GM19099 (cell line): ENCODE data around the gene FAM13B.

Source experiments
- POLR2A ChIP-seq: IDR thresholded peaks from 3 replicates; pipeline ENCODE4 v1.6.1; 2011; ENCODE audit warnings: low read depth; ENCODE audit not compliant: insufficient read length; ENCODE audit errors: extremely low read depth

The FAM13B gene

GRCh38 chr5:137997726-137998213 is 35.1 kb downstream of the FAM13B start:
- TF ChIP-seq POLR2A = no peak

GRCh38 chr5:137995749-137996128 is 37.1 kb downstream of the FAM13B start:
- TF ChIP-seq POLR2A = no peak

GRCh38 chr5:137995077-137995748 is 37.7 kb downstream of the FAM13B start:
- TF ChIP-seq POLR2A = no peak

GRCh38 chr5:137994556-137994955 is 38.3 kb downstream of the FAM13B start:
- no peak for TF ChIP-seq POLR2A

GRCh38 chr5:137989419-137989818 is 43.5 kb downstream of the FAM13B start:
- no peak for TF ChIP-seq POLR2A

- TF ChIP-seq POLR2A = no peak
Observed at GRCh38 chr5:137975208-137975607, 57.7 kb downstream of the FAM13B start.

- TF ChIP-seq POLR2A = no peak
Observed at GRCh38 chr5:137960819-137961218, 72.1 kb downstream of the FAM13B start.

- no peak for TF ChIP-seq POLR2A
Observed at GRCh38 chr5:137960141-137960540, 72.7 kb downstream of the FAM13B start.

- TF ChIP-seq POLR2A = no peak
Observed at GRCh38 chr5:137959488-137959887, 73.4 kb downstream of the FAM13B start.

GRCh38 chr5:137957948-137958347 is 74.9 kb downstream of the FAM13B start:
- no peak for TF ChIP-seq POLR2A

- TF ChIP-seq POLR2A = no peak
Observed at GRCh38 chr5:137954131-137954879, 78.6 kb downstream of the FAM13B start.

- TF ChIP-seq POLR2A = no peak
Observed at GRCh38 chr5:137945825-137946224, 87.1 kb downstream of the FAM13B start.

GRCh38 chr5:137939331-137939730 is 93.5 kb downstream of the FAM13B start:
- TF ChIP-seq POLR2A = no peak

- no peak for TF ChIP-seq POLR2A
Observed at GRCh38 chr5:137938751-137939143, 94.1 kb downstream of the FAM13B start.

- no peak for TF ChIP-seq POLR2A
Observed at GRCh38 chr5:137937994-137938750, 94.7 kb downstream of the FAM13B start.
